OCI-LY1 (cell line): ENCODE measurements around the gene LMBRD1.

Experiments used
- EZH2 ChIP-seq: fragments of 200-600 bp; sonication (generic), shearing (Covaris generic); IDR thresholded peaks from 2 replicates; pipeline ENCODE4 v1.8.0; 2017; ENCODE audit warnings: borderline replicate concordance, mixed run types, mild to moderate bottlenecking, antibody characterized with exemption, low read length, moderate library complexity, mixed read lengths
- TF ChIP-seq, protein P1 (sequence below): fragments of 200-600 bp; sonication (generic), shearing (Covaris generic); IDR thresholded peaks from 2 replicates; pipeline ENCODE4 v1.5.1; 2017; ENCODE audit warnings: mild to moderate bottlenecking, antibody characterized with exemption, low read length, moderate library complexity, mixed read lengths

DNA sequence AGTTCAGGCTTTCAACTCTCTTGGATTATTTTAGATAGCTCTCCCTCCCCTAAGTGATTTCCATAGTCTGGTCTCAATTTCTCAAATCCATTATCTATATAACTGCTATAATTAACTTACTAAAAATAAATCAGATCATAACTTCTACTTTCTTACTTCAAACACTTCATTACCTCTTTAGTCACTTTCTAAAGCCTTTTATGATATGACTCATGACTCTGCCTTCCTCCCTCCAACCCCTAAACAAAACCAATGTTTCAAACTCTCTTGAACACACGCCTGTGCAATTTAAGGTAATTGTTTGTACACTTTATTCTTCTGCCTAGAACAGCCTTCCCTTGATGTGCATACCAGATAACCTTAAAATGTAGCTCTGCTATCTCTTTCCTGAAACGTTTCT is 100.5 kb downstream of the LMBRD1 start:
- TF ChIP-seq, protein P1, sequence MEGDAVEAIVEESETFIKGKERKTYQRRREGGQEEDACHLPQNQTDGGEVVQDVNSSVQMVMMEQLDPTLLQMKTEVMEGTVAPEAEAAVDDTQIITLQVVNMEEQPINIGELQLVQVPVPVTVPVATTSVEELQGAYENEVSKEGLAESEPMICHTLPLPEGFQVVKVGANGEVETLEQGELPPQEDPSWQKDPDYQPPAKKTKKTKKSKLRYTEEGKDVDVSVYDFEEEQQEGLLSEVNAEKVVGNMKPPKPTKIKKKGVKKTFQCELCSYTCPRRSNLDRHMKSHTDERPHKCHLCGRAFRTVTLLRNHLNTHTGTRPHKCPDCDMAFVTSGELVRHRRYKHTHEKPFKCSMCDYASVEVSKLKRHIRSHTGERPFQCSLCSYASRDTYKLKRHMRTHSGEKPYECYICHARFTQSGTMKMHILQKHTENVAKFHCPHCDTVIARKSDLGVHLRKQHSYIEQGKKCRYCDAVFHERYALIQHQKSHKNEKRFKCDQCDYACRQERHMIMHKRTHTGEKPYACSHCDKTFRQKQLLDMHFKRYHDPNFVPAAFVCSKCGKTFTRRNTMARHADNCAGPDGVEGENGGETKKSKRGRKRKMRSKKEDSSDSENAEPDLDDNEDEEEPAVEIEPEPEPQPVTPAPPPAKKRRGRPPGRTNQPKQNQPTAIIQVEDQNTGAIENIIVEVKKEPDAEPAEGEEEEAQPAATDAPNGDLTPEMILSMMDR: no peak
- TF ChIP-seq EZH2: no peak
